ENCODE data around the gene ITM2A.

Gene ITM2A

GRCh38 chrX:79366873-79367749, at the start of gene ITM2A:
Gene ITM2A, minus strand, starts transcription at chrX:79367334. Its CDS starts 119 bp downstream, at chrX:79367215.
- no peak for TF ChIP-seq ZBTB7A (IDR thresholded peaks at IDR 0.05; ENCODE audit: low read depth)
- no peak for TF ChIP-seq TEAD4 (IDR thresholded peaks at IDR 0.05)
- TF ChIP-seq TCF12 (IDR thresholded peaks at IDR 0.05; ENCODE audit: low read depth), result no peak
- TF ChIP-seq CEBPB (IDR thresholded peaks at IDR 0.05), result no peak
- TF ChIP-seq RAD21 (IDR thresholded peaks at IDR 0.05; ENCODE audit: low read depth), result no peak
- TF ChIP-seq EP300 (IDR thresholded peaks at IDR 0.05; ENCODE audit: borderline replicate concordance), result no peak
- no peak for TF ChIP-seq MAX (IDR thresholded peaks at IDR 0.05)

- TF ChIP-seq CREB1 (IDR thresholded peaks at IDR 0.05; ENCODE audit: low read depth) (no peak), TAF1 (IDR thresholded peaks at IDR 0.05; ENCODE audit: low read depth) (no peak), USF1 (IDR thresholded peaks at IDR 0.05) (no peak), REST (IDR thresholded peaks at IDR 0.05; ENCODE audit: low read depth) (no peak), EGR1 (IDR thresholded peaks at IDR 0.05) (no peak), FOXM1 (IDR thresholded peaks at IDR 0.05; ENCODE audit: borderline replicate concordance, low read depth) (no peak), YY1 (IDR thresholded peaks at IDR 0.05; ENCODE audit: low read depth) (no peak), CEBPB (IDR thresholded peaks at IDR 0.05) (no peak), TEAD4 (IDR thresholded peaks at IDR 0.05) (no peak), ZBTB7A (IDR thresholded peaks at IDR 0.05; ENCODE audit: low read depth) (no peak), TCF12 (IDR thresholded peaks at IDR 0.05; ENCODE audit: low read depth) (no peak)
These were observed 47.9 kb upstream of the ITM2A start for GRCh38 chrX:79415056-79415455.

- TF ChIP-seq RAD21 (IDR thresholded peaks at IDR 0.05; ENCODE audit: low read depth), result no peak
- no peak for TF ChIP-seq NFIC (IDR thresholded peaks at IDR 0.05)
- no peak for TF ChIP-seq TEAD4 (IDR thresholded peaks at IDR 0.05)
- TF ChIP-seq TAF1 (IDR thresholded peaks at IDR 0.05; ENCODE audit: low read depth), result no peak
- TF ChIP-seq REST (IDR thresholded peaks at IDR 0.05; ENCODE audit: low read depth), result no peak
- no peak for TF ChIP-seq EGR1 (IDR thresholded peaks at IDR 0.05)
- TF ChIP-seq USF1 (IDR thresholded peaks at IDR 0.05), result no peak
- TF ChIP-seq CREB1 (IDR thresholded peaks at IDR 0.05; ENCODE audit: low read depth), result no peak
- no peak for TF ChIP-seq FOXM1 (IDR thresholded peaks at IDR 0.05; ENCODE audit: borderline replicate concordance, low read depth)
- no peak for TF ChIP-seq MAX (IDR thresholded peaks at IDR 0.05)
- TF ChIP-seq CEBPB (IDR thresholded peaks at IDR 0.05), result no peak
- no peak for TF ChIP-seq ZBTB7A (IDR thresholded peaks at IDR 0.05; ENCODE audit: low read depth)
- no peak for TF ChIP-seq EP300 (IDR thresholded peaks at IDR 0.05; ENCODE audit: borderline replicate concordance)
These were observed 46.8 kb upstream of the ITM2A start for GRCh38 chrX:79413963-79414362.

GRCh38 chrX:79412972-79413371, 45.8 kb upstream of the ITM2A start:
- TF ChIP-seq USF1 (IDR thresholded peaks at IDR 0.05), result no peak
- no peak for TF ChIP-seq TCF12 (IDR thresholded peaks at IDR 0.05; ENCODE audit: low read depth)
- TF ChIP-seq ZBTB7A (IDR thresholded peaks at IDR 0.05; ENCODE audit: low read depth), result no peak
- no peak for TF ChIP-seq YY1 (IDR thresholded peaks at IDR 0.05; ENCODE audit: low read depth)
- TF ChIP-seq CEBPB (IDR thresholded peaks at IDR 0.05), result no peak
- no peak for TF ChIP-seq RAD21 (IDR thresholded peaks at IDR 0.05; ENCODE audit: low read depth)
- TF ChIP-seq TAF1 (IDR thresholded peaks at IDR 0.05; ENCODE audit: low read depth), result no peak
- no peak for TF ChIP-seq FOXM1 (IDR thresholded peaks at IDR 0.05; ENCODE audit: borderline replicate concordance, low read depth)
- no peak for TF ChIP-seq REST (IDR thresholded peaks at IDR 0.05; ENCODE audit: low read depth)
- TF ChIP-seq MAX (IDR thresholded peaks at IDR 0.05), result no peak
- no peak for TF ChIP-seq TEAD4 (IDR thresholded peaks at IDR 0.05)
- no peak for TF ChIP-seq EGR1 (IDR thresholded peaks at IDR 0.05)
- TF ChIP-seq EP300 (IDR thresholded peaks at IDR 0.05; ENCODE audit: borderline replicate concordance), result no peak
- TF ChIP-seq NFIC (IDR thresholded peaks at IDR 0.05), result no peak
- no peak for TF ChIP-seq CREB1 (IDR thresholded peaks at IDR 0.05; ENCODE audit: low read depth)
